GM21786 (cell line): ENCODE data around the gene PPP2R2C.

Source experiments
- ATAC-seq: cut with Tn5 transposase; IDR thresholded peaks from one replicate; pipeline ENCODE4 v1.9.1; 2021; ENCODE audit not compliant: unreplicated experiment

PPP2R2C gene

DNA sequence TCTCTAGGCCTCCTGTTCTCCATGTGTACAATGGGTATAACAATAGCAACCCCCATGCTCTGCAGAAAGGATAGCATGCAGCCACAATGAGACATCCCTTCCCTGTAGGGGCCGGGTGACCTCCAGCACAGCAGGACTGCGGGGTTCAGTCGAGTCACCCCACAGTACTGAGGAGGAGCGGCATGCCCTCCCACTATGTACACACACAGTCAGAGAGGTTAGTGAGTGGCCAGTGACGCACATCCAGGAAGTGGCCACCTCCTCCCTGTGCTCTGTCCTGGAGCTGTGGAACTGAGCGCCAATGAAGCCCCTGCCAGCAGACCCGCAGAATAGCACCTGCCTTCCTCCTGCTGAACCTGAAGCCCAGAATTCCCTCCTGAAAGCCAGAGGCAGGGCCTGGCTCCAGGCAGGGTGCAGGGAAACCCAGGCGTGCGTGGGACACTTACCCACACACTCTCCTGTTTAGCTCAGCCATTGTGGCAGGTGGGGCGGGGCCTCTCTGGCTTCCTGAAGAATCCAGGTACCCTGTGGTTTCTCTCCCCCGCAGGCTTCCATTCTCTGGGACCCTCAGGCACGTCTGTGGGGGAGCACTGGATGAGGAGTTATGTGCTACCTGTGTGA lies 152.8 kb downstream of the PPP2R2C start:
- ATAC-seq = no peak

DNA sequence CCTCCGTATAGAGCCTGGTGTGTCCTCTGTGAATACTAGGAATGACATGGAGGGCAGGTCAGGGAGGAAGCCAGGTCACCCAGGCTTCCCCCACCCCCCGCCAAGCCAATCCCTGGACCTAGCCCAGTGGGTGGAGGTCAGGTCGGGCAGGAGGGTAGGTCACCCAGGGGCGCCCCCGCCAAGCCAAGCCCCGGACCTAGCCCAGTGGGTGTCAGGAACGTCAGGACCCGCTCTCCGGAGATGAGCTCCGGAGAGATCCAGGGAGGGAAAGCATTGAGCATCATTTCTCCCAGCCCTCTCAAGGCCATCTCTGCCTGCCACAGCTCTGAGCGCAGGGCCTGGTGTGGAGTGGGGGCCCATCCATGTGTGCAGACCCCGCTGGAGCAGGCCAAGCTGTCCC lies 154.2 kb downstream of the PPP2R2C start:
- no peak for ATAC-seq

GRCh38 chr4:6316461-6317003 lies 155.9 kb downstream of the PPP2R2C start:
- ATAC-seq = no peak

GRCh38 chr4:6313216-6313615 lies 159.2 kb downstream of the PPP2R2C start:
- ATAC-seq = no peak

DNA sequence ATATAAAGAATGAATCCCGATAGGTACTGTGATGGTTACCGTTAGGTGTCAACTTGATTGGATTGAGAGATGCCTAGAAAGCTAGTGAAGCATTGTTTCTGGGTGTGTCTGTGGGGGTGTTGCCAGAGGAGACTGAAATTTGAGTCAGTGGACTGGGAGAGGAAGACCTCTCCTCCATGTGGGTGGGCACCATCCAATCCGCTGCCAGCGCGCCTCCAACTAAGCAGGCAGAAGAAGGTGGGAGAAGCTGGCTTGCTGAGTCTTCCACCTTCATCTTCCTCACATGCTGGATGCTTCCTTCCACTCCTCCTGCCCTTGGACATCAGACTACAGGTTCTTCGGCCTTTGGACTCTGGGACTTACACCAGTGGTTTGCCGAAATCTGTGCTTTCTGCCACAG lies 162.6 kb downstream of the PPP2R2C start:
- ATAC-seq = no peak

DNA sequence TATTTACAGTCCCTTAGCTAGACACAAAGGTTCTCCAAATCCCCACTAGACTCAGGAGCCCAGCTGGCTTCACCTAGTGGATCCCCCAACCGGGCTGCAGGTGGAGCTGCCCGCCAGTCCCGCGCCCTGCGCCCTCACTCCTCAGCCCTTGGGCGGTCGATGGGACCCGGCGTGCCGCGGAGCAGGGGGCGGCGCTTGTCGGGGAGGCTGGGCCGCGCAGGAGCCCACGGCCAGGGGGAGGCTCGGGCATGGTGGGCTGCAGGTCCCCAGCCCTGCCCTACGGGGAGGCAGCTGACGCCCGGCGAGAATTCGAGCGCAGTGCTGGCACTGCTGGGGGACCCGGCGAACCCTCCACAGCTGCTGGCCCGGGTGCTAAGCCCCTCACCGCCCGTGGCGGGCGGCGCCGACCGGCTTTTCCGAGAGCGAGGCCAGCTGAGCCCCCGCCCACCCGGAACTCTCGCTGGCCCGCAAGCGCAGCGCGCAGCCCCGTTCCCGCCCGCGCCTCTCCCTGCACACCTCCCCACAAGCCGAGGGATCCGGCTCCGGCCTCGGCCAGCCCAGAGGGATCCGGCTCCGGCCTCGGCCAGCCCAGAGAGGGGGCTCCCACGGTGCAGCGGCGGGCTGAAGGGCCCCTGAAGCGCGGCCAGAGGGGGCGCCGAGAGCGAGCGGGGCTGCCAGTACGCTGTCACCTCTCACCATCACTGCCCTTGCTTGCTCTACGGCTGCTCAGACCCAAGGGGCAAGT lies 163.3 kb downstream of the PPP2R2C start:
- ATAC-seq = no peak

DNA sequence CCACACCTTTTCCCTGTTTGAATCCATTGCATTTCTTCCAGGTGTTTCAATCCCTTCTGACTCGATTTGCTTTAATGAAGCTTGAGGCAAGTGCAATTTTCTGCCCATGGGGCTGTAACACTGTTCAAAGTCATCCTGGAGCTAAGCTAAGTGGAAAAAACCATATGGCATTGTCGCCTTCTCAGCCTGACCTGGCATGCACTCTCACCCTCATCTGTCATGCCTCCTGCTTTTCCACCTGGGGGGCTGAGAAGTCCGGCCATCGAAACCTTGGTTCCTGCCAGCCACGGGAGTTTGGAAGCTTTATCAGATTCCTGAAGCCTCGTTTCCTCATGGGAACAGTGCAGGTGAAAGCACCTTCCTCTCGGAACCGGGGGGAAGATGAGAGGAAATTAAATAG lies 164.5 kb downstream of the PPP2R2C start:
- ATAC-seq = no peak

GRCh38 chr4:6307230-6307629 lies 165.2 kb downstream of the PPP2R2C start:
- no peak for ATAC-seq

- no peak for ATAC-seq
These were observed 166.1 kb downstream of the PPP2R2C start for GRCh38 chr4:6306299-6306698.

DNA sequence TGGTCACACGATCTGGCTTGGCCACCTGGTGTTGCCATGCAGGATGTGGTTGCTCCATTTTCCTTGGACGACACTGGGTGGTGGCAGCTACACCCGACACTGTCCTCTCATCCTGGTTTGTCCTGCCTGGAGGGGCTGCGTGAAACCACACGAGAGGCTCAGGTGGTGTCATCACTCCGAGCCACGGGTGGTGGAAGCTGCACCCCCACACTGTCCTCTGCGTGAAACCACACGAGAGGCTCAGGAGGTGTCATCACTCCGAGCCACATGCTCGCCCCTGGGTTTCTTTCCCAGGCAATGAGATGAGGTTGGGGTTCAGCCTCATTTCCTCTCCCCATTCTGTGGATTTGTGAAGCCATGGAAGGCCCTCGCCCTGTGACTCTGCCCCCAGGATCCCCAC lies 168.5 kb downstream of the PPP2R2C start:
- no peak for ATAC-seq

DNA sequence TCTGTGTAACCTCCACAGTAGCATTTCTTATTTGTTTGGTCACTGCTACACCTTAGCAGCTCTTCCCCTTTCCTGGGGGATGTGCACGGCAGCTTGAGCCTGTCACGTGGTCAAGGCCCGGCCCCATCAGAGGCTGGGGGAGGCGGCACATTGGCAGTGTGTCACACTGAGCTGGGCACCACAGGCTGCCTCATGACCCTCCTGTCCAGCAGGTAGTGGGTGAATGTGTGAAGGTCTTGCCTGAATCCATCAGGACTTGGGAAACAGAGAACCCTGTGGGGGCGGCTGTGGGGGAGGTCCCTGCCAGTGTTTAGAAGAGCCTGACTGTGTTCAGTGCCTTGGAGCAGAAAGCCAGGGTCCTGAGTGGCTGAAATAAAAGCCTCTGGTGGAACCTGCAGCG lies 169.5 kb downstream of the PPP2R2C start:
- ATAC-seq = no peak

DNA sequence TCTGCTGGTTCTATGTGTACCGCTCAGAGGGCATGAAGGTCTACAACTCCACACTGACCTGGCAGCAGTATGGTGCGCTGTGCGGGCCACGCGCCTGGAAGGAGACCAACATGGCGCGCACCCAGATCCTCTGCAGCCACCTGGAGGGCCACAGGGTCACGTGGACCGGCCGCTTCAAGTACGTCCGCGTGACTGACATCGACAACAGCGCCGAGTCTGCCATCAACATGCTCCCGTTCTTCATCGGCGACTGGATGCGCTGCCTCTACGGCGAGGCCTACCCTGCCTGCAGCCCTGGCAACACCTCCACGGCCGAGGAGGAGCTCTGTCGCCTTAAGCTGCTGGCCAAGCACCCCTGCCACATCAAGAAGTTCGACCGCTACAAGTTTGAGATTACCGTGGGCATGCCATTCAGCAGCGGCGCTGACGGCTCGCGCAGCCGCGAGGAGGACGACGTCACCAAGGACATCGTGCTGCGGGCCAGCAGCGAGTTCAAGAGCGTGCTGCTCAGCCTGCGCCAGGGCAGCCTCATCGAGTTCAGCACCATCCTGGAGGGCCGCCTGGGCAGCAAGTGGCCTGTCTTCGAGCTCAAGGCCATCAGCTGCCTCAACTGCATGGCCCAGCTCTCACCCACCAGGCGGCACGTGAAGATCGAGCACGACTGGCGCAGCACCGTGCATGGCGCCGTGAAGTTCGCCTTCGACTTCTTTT lies 170.5 kb downstream of the PPP2R2C start:
- ATAC-seq = no peak

DNA sequence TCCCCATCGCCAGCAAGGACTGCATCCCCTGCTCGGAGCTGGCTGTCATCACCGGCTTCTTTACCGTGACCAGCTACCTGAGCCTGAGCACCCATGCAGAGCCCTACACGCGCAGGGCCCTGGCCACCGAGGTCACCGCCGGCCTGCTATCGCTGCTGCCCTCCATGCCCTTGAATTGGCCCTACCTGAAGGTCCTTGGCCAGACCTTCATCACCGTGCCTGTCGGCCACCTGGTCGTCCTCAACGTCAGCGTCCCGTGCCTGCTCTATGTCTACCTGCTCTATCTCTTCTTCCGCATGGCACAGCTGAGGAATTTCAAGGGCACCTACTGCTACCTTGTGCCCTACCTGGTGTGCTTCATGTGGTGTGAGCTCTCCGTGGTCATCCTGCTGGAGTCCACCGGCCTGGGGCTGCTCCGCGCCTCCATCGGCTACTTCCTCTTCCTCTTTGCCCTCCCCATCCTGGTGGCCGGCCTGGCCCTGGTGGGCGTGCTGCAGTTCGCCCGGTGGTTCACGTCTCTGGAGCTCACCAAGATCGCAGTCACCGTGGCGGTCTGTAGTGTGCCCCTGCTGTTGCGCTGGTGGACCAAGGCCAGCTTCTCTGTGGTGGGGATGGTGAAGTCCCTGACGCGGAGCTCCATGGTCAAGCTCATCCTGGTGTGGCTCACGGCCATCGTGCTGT lies 171.2 kb downstream of the PPP2R2C start:
- no peak for ATAC-seq

DNA sequence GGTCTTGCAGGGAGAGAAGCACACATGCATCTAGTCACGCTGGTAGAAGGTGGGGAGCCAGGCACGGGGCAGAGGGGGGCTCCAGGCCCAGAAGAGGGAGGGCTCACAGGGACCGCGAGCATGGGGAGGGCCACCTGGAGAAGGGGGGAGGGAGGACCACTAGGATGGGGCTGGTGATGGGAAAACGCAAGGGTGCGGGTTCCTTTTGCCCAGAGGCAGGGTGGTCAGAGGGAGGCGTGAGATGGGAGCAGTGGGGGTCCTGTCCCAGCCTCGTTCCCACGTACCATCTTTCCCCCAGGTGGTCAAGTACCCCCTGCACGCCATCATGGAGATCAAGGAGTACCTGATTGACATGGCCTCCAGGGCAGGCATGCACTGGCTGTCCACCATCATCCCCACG lies 172.1 kb downstream of the PPP2R2C start:
- ATAC-seq = no peak

DNA sequence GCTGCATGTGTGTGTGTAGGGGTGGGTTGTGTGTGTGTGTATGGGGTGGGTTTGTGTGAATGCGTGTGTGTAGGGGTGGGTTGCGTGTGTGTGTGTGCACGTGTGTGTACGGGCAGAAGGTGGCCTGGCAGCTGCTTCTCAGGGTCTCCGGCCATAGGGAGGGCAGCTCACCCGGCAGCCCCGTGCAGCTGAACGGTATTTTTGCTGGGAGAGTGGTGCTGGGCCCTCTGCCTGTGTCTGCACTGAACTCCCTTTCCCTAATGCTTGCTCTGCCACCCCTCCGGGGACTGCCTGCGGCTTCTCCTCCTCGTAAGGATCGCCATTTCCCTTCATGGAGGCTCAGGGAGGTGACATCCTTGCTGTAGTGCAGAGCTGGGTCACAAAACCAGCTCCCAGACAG lies 172.5 kb downstream of the PPP2R2C start:
- ATAC-seq = no peak

DNA sequence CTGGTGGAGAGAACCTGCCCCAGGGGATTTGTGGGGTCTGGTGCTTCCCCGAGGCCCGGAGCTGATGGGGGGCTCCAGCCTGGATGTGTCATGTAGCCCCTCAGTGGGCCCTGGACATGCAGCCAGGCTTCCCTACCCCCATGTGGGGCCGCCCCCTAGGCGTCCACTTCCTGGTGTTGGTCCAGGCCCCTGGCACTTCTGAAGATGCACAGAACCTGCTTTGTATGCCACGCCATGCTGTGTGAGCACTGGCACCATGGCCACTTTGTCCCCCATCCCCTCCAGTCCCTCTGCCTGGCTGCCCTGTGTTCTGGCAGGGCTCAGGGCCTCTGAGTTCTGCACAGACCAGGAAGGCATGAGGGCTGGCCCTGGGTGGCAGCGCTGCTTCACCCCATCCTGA lies 173.6 kb downstream of the PPP2R2C start:
- no peak for ATAC-seq

- ATAC-seq = no peak
These were observed 174.4 kb downstream of the PPP2R2C start for GRCh38 chr4:6298035-6298434.

- no peak for ATAC-seq
These were observed 175.1 kb downstream of the PPP2R2C start for GRCh38 chr4:6297266-6297815.

DNA sequence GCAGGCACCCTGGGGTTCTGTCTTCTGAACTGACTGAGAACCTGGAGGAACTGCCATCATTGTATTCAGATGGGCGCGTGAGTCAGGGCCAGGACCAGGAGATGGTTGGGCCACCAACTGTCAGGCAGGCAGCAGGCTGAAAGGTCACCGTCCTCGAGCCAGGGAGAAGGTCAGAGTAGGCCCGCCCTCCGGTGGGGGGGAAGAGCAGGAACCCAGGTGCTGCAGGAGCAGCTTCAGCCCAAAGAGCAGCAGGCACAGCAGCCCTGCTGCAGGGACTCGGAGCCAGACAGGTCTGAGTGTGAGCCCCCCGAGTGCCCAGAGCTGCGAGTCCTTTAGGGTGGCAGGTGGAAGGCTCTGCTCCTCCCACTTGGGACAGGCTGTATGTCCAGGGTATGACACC lies 176.4 kb downstream of the PPP2R2C start:
- no peak for ATAC-seq

DNA sequence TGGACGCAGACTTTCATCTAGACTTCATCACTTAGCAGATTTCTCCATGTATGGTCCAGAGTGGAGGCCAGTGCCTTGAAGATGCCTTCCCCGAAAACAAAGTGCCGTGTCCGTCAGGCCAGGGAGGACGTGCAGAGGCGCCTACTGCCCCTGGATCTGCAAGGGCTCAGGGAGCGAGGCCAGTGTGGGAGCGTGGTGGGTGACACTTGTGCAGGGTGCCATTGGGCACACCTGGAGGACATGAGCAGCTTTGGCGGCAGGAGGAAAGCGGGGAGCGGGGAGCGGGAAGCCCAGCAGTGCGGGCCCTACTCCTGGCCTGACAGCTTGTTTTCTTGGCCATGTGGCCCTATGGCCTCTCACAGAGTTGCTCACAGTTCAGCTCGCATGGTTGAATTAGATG lies 176.9 kb downstream of the PPP2R2C start:
- no peak for ATAC-seq
